Measurements from ENCODE around the gene EIF4E. TPM values are rescaled to one million over a fixed set of nuclear protein-coding genes. Genes with fewer than 3 reads are reported as not detected.

The EIF4E gene
- total RNA-seq, 1 donor from 2014 or later = 87.3 TPM

DNA sequence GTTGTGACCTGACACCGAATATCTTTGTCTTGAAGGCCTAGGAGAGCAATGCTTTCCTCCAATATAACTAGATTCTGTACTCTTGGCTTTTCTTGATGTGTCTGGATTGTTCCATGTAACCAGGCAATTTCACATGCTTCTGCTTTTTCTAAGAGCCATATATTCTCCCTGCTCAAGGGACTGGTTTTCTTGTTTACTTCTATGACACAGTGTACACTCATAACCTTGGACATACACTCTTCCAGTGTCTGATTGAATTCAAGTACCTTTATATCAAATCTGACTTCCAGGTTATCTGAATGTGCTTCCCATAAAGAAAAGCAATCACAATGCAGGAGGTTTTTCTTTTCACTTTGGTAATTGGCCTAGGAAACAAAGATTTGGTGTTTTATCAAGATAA lies 17.4 kb upstream of the EIF4E start:
- DNase-seq = no peak
- no peaks in the 10 kb centered on the region for H3K27me3 Mint-ChIP-seq
- TF ChIP-seq, protein P1, sequence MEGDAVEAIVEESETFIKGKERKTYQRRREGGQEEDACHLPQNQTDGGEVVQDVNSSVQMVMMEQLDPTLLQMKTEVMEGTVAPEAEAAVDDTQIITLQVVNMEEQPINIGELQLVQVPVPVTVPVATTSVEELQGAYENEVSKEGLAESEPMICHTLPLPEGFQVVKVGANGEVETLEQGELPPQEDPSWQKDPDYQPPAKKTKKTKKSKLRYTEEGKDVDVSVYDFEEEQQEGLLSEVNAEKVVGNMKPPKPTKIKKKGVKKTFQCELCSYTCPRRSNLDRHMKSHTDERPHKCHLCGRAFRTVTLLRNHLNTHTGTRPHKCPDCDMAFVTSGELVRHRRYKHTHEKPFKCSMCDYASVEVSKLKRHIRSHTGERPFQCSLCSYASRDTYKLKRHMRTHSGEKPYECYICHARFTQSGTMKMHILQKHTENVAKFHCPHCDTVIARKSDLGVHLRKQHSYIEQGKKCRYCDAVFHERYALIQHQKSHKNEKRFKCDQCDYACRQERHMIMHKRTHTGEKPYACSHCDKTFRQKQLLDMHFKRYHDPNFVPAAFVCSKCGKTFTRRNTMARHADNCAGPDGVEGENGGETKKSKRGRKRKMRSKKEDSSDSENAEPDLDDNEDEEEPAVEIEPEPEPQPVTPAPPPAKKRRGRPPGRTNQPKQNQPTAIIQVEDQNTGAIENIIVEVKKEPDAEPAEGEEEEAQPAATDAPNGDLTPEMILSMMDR (IDR thresholded peaks at IDR 0.05) = no peak
- no peaks in the 10 kb centered on the region for H3K9me3 Mint-ChIP-seq
- no peak overlapping the region for H3K4me3 Mint-ChIP-seq
- no peak for ATAC-seq (ENCODE audit: low read depth)
- H3K36me3 Mint-ChIP-seq (ENCODE audit: low read depth) = no peaks in the 10 kb centered on the region
- intact Hi-C loops (cut with micrococcal nuclease) = no loop called here
- ChIA-PET POLR2A (no interaction called here), CTCF (no interaction called here)
- no peaks in the 10 kb centered on the region for H3K4me1 Mint-ChIP-seq
- no peak overlapping the region for H3K27ac Mint-ChIP-seq

DNA sequence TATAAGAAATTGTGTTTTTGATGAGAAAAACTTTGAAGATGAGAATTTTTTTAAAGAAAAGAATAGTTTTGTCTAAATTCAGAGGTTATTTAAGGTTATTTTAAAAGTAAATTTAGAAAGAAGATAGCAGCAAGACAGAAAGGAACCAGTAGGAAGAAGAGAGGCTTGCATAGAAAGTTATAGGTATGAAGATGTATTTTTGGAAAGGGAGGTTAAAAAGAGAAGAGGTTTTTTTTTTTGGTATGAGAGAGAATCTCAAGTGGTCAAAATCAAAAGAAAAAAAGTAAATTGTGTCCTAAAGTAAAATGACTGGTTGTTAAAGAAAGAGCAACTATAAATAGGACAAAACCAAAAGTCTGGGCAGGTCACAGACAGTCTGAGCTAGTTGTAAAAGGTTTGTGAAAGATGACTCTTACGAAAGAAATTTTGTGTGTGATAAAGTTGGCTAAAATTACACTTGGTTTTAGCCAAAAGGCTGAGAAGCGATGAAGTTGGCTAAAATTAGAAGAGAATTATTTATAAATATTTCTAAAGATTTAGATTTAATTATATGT lies 16.4 kb upstream of the EIF4E start:
- TF ChIP-seq, protein P1 (IDR thresholded peaks at IDR 0.05) = no peak
- POLR2A ChIA-PET = no interaction called here
- CTCF ChIA-PET = no interaction called here
- intact Hi-C loops (cut with micrococcal nuclease) = no loop called here
- Mint-ChIP-seq H3K9me3 (no peaks in the 10 kb centered on the region), H3K4me3 (no peak overlapping the region), H3K27me3 (no peaks in the 10 kb centered on the region), H3K4me1 (no peaks in the 10 kb centered on the region), H3K36me3 (ENCODE audit: low read depth) (no peaks in the 10 kb centered on the region), H3K27ac (no peak overlapping the region)
- no peak for ATAC-seq (ENCODE audit: low read depth)
- DNase-seq = no peak

DNA sequence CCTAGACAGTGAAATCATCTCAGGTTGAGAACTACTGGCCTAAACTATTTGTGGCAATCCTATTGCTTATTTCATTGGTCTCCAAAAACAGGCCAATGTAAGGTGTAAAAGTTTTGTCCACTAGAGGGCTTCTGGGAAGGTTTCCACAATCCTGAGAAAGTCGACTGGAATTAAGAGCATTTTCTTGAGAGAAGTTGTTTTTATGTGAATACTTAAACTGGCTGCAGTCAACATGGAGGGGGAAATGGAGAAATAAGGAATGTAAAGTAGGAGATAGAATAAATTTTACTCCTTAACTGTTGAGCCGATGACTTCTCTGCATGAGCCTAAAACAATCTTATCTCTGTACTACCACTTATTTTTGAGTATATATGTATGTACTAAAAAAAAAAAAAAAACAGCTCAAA lies 11.0 kb upstream of the EIF4E start:
- peak; percentile 34 for ATAC-seq (ENCODE audit: low read depth)

DNA sequence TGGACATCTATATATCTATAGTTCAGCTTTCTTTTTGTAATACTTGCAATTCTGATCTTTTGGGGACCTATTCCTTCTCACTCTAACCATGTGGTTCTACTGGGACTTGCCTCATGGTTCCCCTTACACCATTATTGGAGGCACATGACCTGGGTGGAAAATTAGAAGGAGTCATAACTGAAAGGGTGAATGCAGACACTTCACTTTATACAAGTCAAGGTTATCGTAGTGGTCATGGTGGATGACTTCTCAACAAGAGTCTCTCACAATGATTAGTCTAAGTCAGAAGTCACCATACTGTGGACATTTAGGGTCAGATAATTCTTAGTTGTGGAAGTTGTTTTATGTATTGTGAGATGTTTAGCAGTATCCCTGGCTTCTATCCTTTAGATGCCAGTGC lies 10.5 kb upstream of the EIF4E start:
- ATAC-seq (ENCODE audit: low read depth) (peak; percentile 18), DNase-seq (no peak)
- Mint-ChIP-seq H3K9me3 (no peaks in the 10 kb centered on the region), H3K36me3 (ENCODE audit: low read depth) (no peaks in the 10 kb centered on the region), H3K4me3 (no peak overlapping the region), H3K27me3 (no peaks in the 10 kb centered on the region), H3K27ac (no peak overlapping the region), H3K4me1 (peaks cover 8% of the 10 kb centered on the region)
- intact Hi-C loops (cut with micrococcal nuclease) = loop anchor here (1.0 kb wide), 2 partner anchors 9 to 466 kb away; no protein-coding TSS in a partner anchor
- TF ChIP-seq, protein P1 (IDR thresholded peaks at IDR 0.05) = no peak
- ChIA-PET CTCF (interaction anchor here (1.1 to 1.2 kb wide), 2 partner anchors 9 to 471 kb away, joined by 3 to 6 read pairs; no protein-coding TSS in a partner anchor), POLR2A (interaction anchor here (0.8 kb wide), 1 partner anchor 11 kb away, joined by 4 read pairs; no protein-coding TSS in a partner anchor)

More for the DNA sequence above, 11.0 kb upstream of the EIF4E start:
- no peaks in the 10 kb centered on the region for H3K9me3 Mint-ChIP-seq
- H3K4me3 Mint-ChIP-seq = no peak overlapping the region
- no peaks in the 10 kb centered on the region for H3K36me3 Mint-ChIP-seq (ENCODE audit: low read depth)
- H3K4me1 Mint-ChIP-seq = peaks cover 8% of the 10 kb centered on the region
- DNase-seq = no peak
- H3K27me3 Mint-ChIP-seq = no peaks in the 10 kb centered on the region
- intact Hi-C loops (cut with micrococcal nuclease) = loop anchor here (1.0 to 2.0 kb wide), 3 partner anchors 10 to 465 kb away; partner anchors contain the start of gene METAP1
- H3K27ac Mint-ChIP-seq = no peak overlapping the region
- POLR2A ChIA-PET = interaction anchor here (0.5 to 0.7 kb wide), 2 partner anchors 15 to 485 kb away, joined by 3 read pairs; no protein-coding TSS in a partner anchor
- TF ChIP-seq, protein P1 (IDR thresholded peaks at IDR 0.05) = peak; percentile 34
- CTCF ChIA-PET = interaction anchor here (0.8 to 1.2 kb wide), 4 partner anchors 10 to 524 kb away, joined by 3 to 6 read pairs (median 4); partner anchors contain the start of gene METAP1

DNA sequence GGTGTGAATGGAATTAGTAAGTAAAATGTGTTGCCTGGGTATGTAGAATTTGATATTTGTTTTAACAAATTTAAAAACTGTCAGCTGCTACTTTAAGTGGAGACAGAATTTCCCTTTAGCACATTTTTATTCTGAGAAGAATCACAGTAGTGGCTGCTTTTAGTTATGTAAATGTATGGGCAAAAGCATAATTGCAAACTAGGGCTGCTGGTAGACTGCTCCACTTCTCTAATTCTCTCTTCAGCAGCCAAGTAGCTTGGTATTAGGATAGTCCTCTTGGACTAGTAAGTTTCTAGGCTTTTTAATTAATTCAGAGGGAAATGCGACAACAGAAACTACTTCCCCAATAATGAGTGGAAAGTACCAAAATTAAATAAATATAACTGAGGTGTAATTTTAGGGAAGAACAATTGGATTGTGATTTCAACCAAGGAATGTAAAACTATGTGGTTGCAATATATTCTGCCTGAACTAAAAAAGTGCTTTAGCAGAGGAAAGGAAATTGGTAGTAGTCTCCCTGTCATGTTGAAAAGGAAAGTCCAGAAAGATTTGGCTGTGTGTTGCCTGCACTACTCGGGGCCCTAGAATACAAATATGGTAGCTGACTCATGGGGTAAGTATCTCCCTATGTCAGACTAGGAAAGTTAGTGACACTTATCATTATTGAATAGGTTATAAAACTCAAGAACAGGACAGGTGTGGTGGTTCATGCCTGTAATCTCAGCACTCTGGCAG lies 9.2 kb upstream of the EIF4E start:
- Mint-ChIP-seq H3K4me1 (peaks cover 9% of the 10 kb centered on the region), H3K27me3 (no peaks in the 10 kb centered on the region), H3K27ac (no peak overlapping the region), H3K9me3 (no peaks in the 10 kb centered on the region), H3K4me3 (no peak overlapping the region), H3K36me3 (ENCODE audit: low read depth) (no peaks in the 10 kb centered on the region)
- CTCF ChIA-PET = no interaction called here
- DNase-seq = no peak
- POLR2A ChIA-PET = interaction anchor here (0.8 kb wide), 1 partner anchor 10 kb away, joined by 4 read pairs; no protein-coding TSS in a partner anchor
- ATAC-seq (ENCODE audit: low read depth) = no peak
- intact Hi-C loops (cut with micrococcal nuclease) = no loop called here
- TF ChIP-seq, protein P1 (IDR thresholded peaks at IDR 0.05) = no peak
